Superior temporal gyrus (tissue), 1 donor: ENCODE measurements around the gene RAD54L2.
A peak's percentile ranks its signal among the peaks of the same experiment; 100 is the strongest.
"Not testable (repeated sequence)": the region's sequence is repeated elsewhere in the genome, so short reads cannot be mapped to it uniquely, and the experiment has no call there.

ENCODE experiments used
- DNase-seq: peaks from one replicate; pipeline ENCODE4 v3.0.0-alpha.2; 2016; ENCODE audit errors: extremely low spot score

Gene RAD54L2

DNA sequence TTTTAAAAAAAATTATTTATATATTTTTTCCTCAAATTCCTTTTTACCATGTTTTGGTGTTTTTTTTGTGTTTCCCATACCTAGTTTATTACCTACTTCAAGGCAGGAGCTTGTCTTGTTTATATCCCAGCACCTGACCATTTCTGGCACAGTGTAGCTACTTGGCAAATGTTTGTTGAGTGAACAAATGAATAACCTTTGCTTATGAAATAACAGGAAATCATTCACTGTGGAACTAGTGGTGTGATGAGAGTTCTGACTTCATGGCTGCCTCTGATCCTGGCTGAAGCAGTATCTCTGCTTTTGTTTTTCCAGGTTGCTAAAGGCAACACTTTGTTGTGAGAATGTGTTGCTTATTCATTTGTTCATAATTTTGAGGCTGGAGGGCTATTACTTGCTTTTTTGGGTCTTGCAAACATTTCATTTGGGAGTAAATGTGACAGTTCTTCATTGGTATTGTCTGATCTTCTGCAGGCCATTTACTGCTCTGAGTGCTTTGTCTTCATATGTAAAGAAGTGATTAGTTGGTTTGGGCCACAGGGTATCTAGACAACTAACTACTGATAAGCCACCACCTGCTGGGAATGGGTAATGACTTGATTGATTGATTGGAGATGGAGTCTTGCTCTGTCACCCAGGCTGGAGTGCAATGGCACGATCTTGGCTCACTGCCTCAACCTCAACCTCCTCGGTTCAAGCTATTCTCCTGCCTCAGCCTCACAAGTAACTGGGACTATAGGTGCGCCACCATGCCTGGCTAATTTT is 5.7 kb downstream of the RAD54L2 start:
- no peak for DNase-seq

DNA sequence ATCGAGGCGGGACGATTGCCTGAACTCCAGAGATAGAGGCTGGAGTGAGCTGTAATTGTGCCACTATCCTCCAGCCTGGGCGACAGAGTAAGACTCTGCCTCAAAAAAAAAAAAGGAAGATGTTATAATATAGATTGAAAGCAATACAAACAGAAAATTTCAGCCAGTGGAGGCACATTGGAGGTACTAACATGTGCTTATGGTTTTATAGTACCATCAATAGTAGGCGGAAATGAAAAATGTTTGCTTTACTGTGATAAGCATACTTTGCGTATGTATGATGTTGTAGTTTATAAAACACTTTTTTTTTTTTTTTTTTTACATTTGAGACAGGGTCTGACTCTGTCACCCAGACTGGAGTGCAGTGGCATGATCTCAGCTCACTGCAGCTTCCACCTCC is 8.8 kb downstream of the RAD54L2 start:
- no peak for DNase-seq

DNA sequence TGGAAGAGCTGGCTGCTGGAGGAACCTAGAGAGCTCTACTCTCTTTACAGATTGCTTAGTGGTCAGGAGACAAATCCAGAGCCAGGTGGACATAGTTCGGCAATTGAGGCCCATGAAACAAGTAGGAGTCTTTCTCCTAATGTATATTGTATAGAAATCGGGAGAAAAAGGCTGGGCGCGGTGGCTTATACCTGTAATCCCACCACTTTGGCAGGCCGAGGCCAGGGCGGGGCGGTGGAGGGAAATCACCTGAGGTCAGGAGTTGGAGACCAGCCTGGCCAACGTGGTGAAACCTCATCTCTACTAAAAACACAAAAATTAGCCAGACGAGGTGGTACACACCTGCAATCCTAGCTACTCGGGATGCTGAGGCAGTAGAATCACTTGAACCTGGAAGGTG is 10.8 kb downstream of the RAD54L2 start:
- no peak for DNase-seq

DNA sequence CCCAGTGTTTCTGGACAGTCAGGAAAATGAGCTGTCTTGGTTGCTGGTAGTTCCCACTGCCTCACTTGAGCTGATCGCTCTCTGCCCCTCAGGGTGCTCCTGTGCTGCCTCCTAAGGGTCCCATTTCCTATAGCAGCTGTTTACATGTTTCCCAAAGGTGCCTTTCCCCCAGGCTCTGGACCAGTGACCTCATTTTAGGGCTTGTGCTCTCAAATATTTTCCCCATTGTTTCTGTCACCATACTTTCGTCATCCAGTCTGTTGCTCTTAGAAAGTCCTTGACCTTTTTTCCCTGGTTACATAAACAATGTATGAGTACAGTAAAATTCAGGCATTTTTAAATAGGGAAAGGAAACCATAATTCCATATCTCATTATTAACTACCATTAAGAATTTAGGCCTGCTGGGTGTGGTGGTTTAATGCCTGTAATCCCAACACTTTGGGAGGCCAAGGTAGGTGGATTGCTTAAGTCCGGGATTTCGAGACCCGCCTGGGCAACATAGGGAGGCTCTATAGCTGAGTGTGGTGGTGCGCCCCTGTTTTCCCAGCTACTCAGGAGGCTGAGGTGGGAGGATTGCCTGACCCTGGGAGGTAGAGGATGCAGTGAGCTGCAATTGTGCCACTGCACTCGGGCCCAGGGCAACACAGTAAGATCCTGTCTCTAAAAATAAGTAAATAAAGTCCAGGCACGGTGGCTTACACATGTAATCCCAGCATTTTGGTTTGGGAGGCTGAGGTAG is 11.7 kb downstream of the RAD54L2 start:
- DNase-seq = no peak

DNA sequence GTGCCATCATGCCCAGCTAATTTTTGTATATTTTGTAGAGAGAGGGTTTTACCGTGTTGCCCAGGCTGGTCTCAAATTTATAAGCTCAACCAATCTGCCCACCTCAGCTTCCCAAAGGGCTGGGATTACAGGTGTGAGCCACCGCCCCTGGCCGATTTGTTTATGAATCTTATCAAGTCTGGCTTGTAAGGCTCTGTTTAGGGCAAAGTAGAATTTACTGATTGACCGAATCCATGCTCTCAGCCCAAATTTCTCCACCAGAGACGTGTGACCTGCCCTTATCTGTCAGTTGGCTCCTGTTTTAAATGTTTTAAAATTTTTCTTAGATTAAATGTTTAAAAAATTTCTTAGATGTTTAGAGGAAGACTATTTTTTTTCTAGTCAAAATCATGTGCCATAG is 19.5 kb downstream of the RAD54L2 start:
- DNase-seq = no peak

DNA sequence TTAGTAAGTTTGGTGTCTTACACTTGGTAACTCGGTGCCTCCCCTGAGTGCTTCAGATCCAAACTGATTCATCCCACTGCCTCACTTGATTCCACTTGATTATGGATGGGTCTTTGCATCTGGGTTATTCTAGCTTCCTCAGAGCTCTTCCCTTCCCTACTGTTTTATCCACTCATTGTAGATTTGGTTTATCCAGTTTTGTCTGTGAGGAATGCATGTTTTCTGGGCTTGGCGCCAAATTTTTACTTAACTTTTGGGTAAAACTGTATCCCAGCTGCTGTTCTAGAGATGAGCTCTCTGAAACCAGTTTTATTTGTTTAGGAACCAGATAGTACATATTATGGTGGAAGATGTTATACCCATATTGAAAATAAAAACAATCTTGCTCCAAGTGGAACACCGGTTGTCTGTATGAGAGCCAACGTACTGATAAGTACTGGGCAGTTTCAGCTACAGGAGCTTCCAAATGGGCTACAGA is 20.9 kb downstream of the RAD54L2 start:
- peak; percentile 68 for DNase-seq

DNA sequence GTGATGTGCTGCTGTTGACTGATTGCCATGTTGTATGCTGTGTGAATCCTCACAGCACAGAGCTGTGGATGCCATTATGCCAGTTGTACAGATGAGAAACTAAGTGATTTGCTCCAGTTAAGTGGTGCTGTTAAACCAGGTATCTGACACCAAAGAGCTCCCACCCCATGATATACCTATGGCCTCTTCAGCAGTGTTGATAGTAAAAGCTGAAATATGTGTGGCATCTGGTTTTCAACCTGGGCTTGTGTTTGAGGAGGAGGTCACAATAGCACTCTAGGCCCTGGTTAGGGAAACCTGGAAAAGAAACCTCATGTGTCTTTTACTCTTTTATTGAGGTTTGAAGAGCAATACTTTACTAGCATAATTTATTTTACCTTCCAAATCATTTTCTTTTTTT is 21.4 kb downstream of the RAD54L2 start:
- no peak for DNase-seq

DNA sequence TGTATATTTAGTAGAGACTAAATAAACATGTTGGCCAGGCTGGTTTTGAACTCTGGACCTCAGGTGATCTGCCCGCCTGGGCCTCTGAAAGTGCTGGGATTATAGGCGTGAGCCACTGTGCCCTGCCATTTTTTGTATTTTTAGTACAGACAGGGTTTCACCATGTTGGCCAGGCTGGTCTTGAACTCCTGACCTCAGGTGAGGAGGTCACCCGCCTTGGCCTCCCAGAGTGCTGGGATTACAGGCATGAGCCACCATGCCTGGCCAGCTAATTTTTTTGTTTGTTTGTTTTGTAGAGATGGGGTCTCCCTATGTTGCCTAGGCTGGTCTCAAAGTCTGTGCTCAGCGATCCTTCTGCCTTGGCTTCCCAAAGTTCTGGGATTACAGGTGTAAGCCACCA is 23.9 kb downstream of the RAD54L2 start:
- DNase-seq = not testable (repeated sequence)

DNA sequence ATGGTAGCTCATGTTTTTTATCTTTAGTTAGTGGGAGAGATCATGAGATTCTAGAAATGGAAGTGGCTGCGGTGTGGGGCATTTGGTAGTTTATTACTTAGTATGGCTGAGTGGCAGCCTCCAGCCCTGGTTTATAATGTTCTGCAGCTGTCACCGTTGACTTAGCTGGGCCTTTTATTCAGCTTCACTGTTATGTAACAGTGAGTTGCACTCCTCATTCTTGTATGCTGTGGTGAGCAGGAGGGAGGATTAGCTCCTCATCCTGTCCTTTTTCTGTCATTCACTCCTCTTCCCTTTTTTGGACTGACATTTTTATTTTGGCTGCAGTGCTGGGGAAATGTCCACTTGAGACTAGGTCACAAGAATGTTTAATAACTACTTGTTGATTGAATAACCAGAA is 29.5 kb downstream of the RAD54L2 start:
- peak; percentile 69 for DNase-seq

DNA sequence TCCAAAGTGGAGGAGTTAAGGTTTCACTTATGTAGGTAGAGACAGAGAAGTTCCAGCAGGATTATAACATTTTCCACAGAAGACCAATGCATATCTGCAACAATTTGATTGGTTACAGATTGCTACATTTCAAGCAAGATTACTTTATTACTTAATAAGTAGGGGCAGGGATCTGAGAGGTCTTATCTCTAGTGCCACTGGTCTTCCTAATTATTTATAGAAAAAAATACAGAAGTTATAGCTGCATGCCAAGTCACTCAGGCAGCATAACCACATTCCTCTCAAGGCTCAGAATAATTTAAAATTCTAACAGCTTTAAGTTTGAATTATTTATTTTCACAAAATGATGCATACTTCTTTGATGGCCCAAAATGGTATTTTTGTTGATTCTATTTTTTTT is 30.5 kb downstream of the RAD54L2 start:
- DNase-seq = no peak

DNA sequence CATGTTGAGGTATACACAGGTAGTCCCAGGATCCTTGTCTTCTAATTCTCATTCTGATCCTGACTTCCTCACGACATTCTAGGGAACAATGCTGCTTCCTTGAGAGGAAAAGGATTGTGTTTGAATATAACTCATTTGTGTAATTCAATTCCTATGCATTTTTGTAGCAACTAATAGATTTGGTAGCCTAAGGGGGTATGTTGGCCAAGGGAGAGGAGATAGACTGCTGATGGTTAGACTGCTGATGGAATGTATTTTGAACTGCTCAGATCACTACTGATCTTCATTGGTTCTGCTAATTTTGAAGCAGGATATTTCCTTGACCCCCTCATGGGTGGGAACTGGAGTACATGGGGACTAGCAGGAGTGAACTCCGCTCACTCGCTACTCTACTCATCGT is 39.7 kb downstream of the RAD54L2 start:
- DNase-seq = no peak

DNA sequence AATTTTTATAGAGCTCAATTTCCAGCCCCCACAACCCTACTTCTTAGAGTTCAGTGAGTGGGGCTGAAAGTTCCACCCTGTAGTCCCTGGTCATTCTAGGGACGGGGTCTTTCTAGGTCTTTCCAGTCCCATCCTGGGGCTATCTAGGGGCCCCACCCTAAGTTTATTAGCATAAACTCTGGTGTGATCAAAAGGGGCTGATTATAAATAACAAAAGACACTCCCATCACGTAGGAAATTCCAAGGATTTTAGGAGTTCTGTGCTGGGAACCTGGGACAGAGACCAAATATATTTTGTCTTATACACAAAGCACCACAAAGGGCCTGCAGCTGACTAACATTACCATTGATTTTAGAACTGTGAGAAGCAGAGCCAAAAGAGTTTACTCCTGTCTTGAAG is 41.9 kb downstream of the RAD54L2 start:
- no peak for DNase-seq

DNA sequence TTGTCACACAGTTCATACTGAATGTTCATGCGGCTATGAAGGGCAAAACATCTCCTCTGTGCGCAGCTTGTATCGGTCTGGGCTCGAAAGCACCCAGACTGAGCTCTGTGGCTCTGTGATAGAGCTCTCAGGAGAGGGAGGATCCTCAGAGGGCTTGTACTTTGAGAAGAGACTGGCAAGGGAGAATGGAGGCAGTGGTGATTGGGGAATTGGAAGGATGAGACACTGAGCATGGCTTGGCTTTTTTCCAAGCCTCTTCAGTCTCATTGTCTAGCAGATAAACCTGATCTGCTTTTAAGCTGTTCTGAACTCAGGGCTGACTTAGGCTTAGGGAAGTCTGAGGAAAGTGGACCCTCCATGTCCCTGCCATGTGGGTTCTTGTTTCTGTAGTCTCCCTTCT is 43.0 kb downstream of the RAD54L2 start:
- no peak for DNase-seq

DNA sequence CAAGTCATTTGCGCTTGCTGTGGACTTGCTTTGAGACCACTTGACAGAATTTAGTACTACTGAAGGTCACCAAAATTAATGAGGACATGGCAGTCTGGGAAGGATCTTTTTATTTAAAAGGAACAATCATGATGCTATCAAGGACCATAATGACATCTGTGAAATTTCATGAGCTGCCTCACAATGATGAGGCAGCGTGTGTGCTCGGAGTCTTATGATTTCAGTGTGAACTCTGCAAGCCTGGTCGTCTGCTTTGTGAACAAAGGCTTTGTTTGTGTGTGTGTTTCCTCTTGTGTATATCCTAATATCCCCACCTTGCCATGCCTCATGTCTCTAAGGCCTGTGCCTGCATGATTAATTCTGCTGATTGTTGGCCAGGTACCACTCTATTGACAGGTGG is 46.7 kb downstream of the RAD54L2 start:
- no peak for DNase-seq

DNA sequence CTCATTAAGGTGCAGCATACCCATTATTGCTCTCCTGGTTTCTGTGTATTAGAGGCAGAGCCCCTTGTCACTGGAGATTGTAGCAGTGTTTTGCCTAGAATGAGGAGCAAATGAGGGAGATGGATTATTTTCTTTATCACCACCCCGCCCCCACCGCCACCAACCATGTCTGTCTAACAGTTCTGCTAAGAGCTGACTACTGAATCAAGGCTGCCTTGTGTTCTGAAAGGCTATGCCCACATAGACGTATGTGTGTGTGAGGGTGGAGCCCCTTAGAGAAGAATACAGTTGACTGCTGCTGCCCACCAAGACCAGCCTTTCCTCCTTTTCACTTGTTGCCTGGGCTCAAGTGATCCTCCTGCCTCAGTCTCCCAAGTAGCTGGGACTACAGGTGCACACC is 47.4 kb downstream of the RAD54L2 start:
- DNase-seq = no peak
